SH-SY5Y (cell line): ENCODE data around the gene ILKAP.

Experiments used
- GATA2 ChIP-seq: IDR thresholded peaks from 2 replicates; pipeline ENCODE4 v1.6.1; 2011; ENCODE audit warnings: mild to moderate bottlenecking, low read depth, low read length
- GATA3 ChIP-seq: IDR thresholded peaks from 2 replicates; pipeline ENCODE4 v1.6.1; 2011; ENCODE audit warnings: low read depth, mild to moderate bottlenecking, low read length, moderate library complexity

GRCh38 chr2:238203094-238203972, at the start of gene ILKAP:
- TF ChIP-seq GATA2 (no peak), GATA3 (no peak)
